Mesenteric fat pad (tissue), 1 donor: Measurements from ENCODE around the gene EFCAB6. TPM values are rescaled to one million over a fixed set of nuclear protein-coding genes. Genes with fewer than 3 reads are reported as not detected.

Experiments used
- DNase-seq: peaks from one replicate; pipeline ENCODE4 v3.0.0-alpha.2; 2020; ENCODE audit warnings: low spot score
- total RNA-seq: library from RNA; stranded (reverse); fragmentation: NEBNext Ultra II Directional; extraction: Animal tissue kit (Norgen Biotek cat#: 25700); gene quantifications from one replicate; pipeline ENCODE4 v1.2.1, GENCODE V29; 2021
- donor health status: DM: yes; HTN: yes; CAD: no.

EFCAB6 gene
- total RNA-seq, 1 donor from 2014 or later: 1.3 TPM

GRCh38 chr22:43750751-43751150 is 61.4 kb downstream of the EFCAB6 start:
- no peak for DNase-seq

- DNase-seq: no peak
These were observed 62.6 kb downstream of the EFCAB6 start for GRCh38 chr22:43749473-43749872.

- no peak for DNase-seq
These were observed 64.2 kb downstream of the EFCAB6 start for GRCh38 chr22:43747877-43748276.

- DNase-seq: no peak
These were observed 65.0 kb downstream of the EFCAB6 start for GRCh38 chr22:43747058-43747457.

- DNase-seq: no peak
These were observed 66.2 kb downstream of the EFCAB6 start for GRCh38 chr22:43745783-43746356.

- DNase-seq: no peak
These were observed 66.7 kb downstream of the EFCAB6 start for GRCh38 chr22:43745411-43745770.

- DNase-seq: no peak
These were observed 67.2 kb downstream of the EFCAB6 start for GRCh38 chr22:43744700-43745410.

GRCh38 chr22:43743929-43744643 is 68.0 kb downstream of the EFCAB6 start:
- DNase-seq: no peak

GRCh38 chr22:43743131-43743530 is 69.0 kb downstream of the EFCAB6 start:
- DNase-seq: no peak

- no peak for DNase-seq
These were observed 69.8 kb downstream of the EFCAB6 start for GRCh38 chr22:43742154-43742950.

- no peak for DNase-seq
These were observed 71.4 kb downstream of the EFCAB6 start for GRCh38 chr22:43740587-43741270.

- no peak for DNase-seq
These were observed 72.2 kb downstream of the EFCAB6 start for GRCh38 chr22:43739851-43740379.

GRCh38 chr22:43737150-43737828 is 74.8 kb downstream of the EFCAB6 start:
- no peak for DNase-seq

GRCh38 chr22:43736651-43737050 is 75.5 kb downstream of the EFCAB6 start:
- no peak for DNase-seq

GRCh38 chr22:43734370-43735150 is 77.5 kb downstream of the EFCAB6 start:
- DNase-seq: no peak

GRCh38 chr22:43733138-43733537 is 79.0 kb downstream of the EFCAB6 start:
- no peak for DNase-seq

- no peak for DNase-seq
These were observed 80.1 kb downstream of the EFCAB6 start for GRCh38 chr22:43731988-43732387.

- DNase-seq: no peak
These were observed 85.1 kb downstream of the EFCAB6 start for GRCh38 chr22:43726964-43727543.

GRCh38 chr22:43726322-43726721 is 85.8 kb downstream of the EFCAB6 start:
- no peak for DNase-seq
